Activated CD8-positive, alpha-beta T cell treated with anti-CD3 and anti-CD28 coated beads, Interleukin-2, amount 10 ng/mL, durations not matched to agents 7 days and 5 days (primary cell): Measurements from ENCODE around the gene HSPB2. TPM values are rescaled to one million over a fixed set of nuclear protein-coding genes. Genes with fewer than 3 reads are reported as not detected.
"Not testable (repeated sequence)": the region's sequence is repeated elsewhere in the genome, so short reads cannot be mapped to it uniquely, and the experiment has no call there.

ENCODE experiments used
- ATAC-seq: fragments of 150-1000 bp; cut with Tn5 transposase; one replicate; pipeline ENCODE4 v1.10.0; 2021; ENCODE audit warnings: moderate library complexity
- CTCF ChIA-PET: fragments of 350-600 bp; sonication (Branson Sonifier 250); formaldehyde crosslinking; loops from one replicate; lab custom pipeline; 2021; ENCODE audit warnings: antibody characterized with exemption; lab: Charles Lee
- POLR2A ChIA-PET: fragments of 350-600 bp; sonication (Branson Sonifier 250); formaldehyde crosslinking; loops from one replicate; lab custom pipeline; 2021; ENCODE audit warnings: antibody characterized with exemption; lab: Charles Lee
- DNase-seq: peaks from one replicate; pipeline ENCODE4 v3.0.0-alpha.2; 2020
- H3K27ac Mint-ChIP-seq: one replicate; pipeline ENCODE4 v1.8.0; 2021; ENCODE audit warnings: mild to moderate bottlenecking, mixed read lengths
- H3K27me3 Mint-ChIP-seq: one replicate; pipeline ENCODE4 v1.8.0; 2021; ENCODE audit warnings: low read depth, mixed read lengths
- H3K36me3 Mint-ChIP-seq: one replicate; pipeline ENCODE4 v1.8.0; 2021; ENCODE audit warnings: low read depth, mixed read lengths
- H3K4me1 Mint-ChIP-seq: one replicate; pipeline ENCODE4 v1.8.0; 2021; ENCODE audit warnings: low read depth, mixed read lengths
- H3K4me3 Mint-ChIP-seq: one replicate; pipeline ENCODE4 v1.8.0; 2021; ENCODE audit warnings: mild to moderate bottlenecking, mixed read lengths
- H3K9me3 Mint-ChIP-seq: one replicate; pipeline ENCODE4 v1.8.0; 2022; ENCODE audit warnings: mixed read lengths; ENCODE audit not compliant: insufficient read depth
- total RNA-seq, 2 experiments: library from RNA; stranded (reverse); gene quantifications; one replicate each; pipeline ENCODE4 v1.2.3, GENCODE V29; 2021

HSPB2 gene, protein sequence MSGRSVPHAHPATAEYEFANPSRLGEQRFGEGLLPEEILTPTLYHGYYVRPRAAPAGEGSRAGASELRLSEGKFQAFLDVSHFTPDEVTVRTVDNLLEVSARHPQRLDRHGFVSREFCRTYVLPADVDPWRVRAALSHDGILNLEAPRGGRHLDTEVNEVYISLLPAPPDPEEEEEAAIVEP
- not detected for total RNA-seq

DNA sequence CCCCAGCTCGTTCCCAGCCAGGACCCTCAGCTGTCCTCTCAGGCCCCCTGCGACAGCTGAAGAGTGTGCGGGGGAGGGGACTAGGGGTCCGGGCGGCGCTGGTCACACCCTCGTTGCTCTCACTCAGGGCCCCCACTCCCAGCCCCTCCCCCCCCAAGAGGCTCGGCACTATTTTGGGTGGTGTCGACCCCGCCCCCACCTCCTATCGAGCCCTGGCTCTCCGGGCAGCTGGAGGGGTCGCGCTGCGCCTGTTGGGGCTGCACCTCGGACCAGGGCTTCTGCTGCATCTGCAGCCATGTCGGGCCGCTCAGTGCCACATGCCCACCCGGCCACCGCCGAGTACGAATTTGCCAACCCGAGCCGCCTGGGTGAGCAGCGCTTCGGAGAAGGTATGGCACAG lies at the start of gene HSPB2:
Gene HSPB2, plus strand, starts transcription at position 200 of the 400 bp plus-strand sequence. Its CDS starts 96 bp downstream, at position 296.
- Mint-ChIP-seq H3K9me3 (no peaks in the 10 kb centered on the region), H3K27ac (no peak within 1 kb of the TSS), H3K4me3 (no peak within 1 kb of the TSS), H3K36me3 (no peaks in the 10 kb centered on the region), H3K4me1 (no peaks in the 10 kb centered on the region), H3K27me3 (peaks cover 50% of the 10 kb centered on the region)
- ChIA-PET POLR2A (no interaction called here), CTCF (no interaction called here)
- no peak for ATAC-seq
- DNase-seq: no peak

DNA sequence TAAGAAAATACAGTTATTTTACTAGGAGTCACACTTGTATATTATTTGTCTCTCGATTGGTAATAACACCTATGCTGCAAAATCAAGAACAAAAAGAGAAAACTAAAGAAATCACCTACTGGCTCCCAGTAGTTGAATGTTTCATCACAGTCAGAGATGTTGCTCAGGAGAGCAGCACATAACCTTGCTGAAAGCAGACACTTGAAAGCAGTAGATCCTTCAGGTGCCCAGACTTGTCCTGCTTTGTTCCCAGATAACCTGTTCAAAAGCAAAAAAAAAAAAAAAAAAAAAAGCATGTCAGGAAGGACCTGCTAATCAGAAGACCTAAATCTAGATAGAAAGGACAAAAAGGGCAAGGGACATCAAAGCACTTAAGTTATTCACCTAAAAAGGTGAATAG lies 42.4 kb upstream of the HSPB2 start:
- Mint-ChIP-seq H3K27me3 (no peaks in the 10 kb centered on the region), H3K9me3 (no peaks in the 10 kb centered on the region), H3K4me1 (peaks cover 23% of the 10 kb centered on the region), H3K4me3 (peak overlapping the region; percentile 49), H3K27ac (no peak overlapping the region), H3K36me3 (peaks cover 36% of the 10 kb centered on the region)
- ATAC-seq (no peak), DNase-seq (no peak)
- ChIA-PET POLR2A (interaction anchor here (0.6 to 3.0 kb wide), 7 partner anchors 10 to 142 kb away, joined by 3 to 21 read pairs (median 4); no protein-coding TSS in a partner anchor), CTCF (interaction anchor here (0.6 to 2.4 kb wide), 11 partner anchors 9 to 410 kb away, joined by 3 to 14 read pairs (median 4); no protein-coding TSS in a partner anchor)

DNA sequence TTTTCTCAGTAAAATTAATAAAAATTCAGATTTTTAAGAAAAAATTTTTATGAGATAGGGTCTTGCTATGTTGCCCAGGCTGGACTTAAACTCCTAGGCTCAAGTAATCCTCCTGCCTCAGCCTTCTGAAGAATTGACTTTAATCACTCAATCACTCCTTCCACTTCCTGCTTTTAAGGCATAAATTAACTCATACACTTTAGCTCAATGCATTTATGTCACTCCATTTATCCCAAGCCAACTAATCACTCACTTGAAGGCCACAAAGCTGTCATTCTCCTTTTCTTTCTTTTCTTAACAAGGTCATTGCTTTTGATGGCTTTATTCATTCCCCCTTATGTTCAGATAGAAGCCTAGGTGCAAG lies 42.0 kb upstream of the HSPB2 start:
- DNase-seq (no peak), ATAC-seq (peak; percentile 6)
- ChIA-PET CTCF (interaction anchor here (0.6 to 2.4 kb wide), 13 partner anchors 9 to 410 kb away, joined by 3 to 14 read pairs (median 4); no protein-coding TSS in a partner anchor), POLR2A (interaction anchor here (0.6 to 3.0 kb wide), 6 partner anchors 10 to 143 kb away, joined by 3 to 21 read pairs (median 4); no protein-coding TSS in a partner anchor)
- H3K9me3 Mint-ChIP-seq: no peaks in the 10 kb centered on the region
- H3K4me1 Mint-ChIP-seq: peaks cover 23% of the 10 kb centered on the region
- peak overlapping the region; percentile 89 for H3K4me3 Mint-ChIP-seq
- H3K36me3 Mint-ChIP-seq: peaks cover 33% of the 10 kb centered on the region
- H3K27ac Mint-ChIP-seq: peak overlapping the region; percentile 90
- no peaks in the 10 kb centered on the region for H3K27me3 Mint-ChIP-seq

DNA sequence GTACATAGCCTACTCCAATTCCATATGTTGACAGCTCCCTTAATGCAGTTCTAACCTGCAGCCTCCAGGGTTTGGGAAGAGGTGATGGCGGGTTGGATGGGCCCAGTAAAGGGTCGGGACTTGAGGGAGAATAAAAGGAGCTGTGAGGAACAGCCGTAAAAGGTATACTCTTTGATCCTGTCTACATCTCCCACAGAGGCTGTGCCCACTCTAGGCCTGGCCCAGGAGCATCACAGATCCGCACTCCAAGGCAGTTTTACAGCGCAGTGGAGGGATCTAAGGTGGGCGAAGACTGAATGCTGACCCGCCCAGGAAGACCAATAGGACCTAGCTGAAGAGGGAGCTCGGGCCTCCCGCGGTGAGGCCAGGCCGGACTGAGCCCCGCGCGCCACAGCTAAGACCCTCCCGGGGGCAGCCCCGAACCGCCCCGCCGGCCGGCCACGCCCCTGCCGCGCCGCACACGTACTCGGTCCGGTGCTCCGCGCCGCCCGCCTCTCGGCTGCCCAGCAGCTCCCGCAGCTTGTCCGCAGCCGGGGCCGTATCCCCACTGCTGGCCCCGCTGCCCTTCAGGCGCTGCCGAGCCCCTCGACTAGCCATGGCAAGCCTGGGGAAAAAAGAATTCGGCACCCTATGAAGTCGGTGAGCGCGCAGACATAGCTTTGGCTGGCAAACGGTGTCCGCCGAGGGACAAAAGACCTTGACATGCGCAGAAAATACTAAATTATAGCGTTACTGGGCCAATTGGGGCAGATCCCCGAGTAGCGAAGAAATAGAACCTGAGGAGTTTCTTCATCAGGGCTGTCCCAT lies 41.4 kb upstream of the HSPB2 start, which contains the start of gene ALG9:
Gene ALG9, minus strand, starts transcription at position 696 of the 807 bp plus-strand sequence. Its CDS starts 99 bp downstream, at position 597.
- peaks cover 23% of the 10 kb centered on the region for H3K4me1 Mint-ChIP-seq
- no peaks in the 10 kb centered on the region for H3K27me3 Mint-ChIP-seq
- peak within 1 kb of the TSS; percentile 89 for H3K4me3 Mint-ChIP-seq
- POLR2A ChIA-PET: interaction anchor here (0.6 to 3.0 kb wide), 12 partner anchors 10 to 332 kb away, joined by 3 to 21 read pairs (median 4); partner anchors contain the start of gene PPP2R1B
- ATAC-seq: peak; percentile 93
- CTCF ChIA-PET: interaction anchor here (0.6 to 2.5 kb wide), 20 partner anchors 10 to 409 kb away, joined by 3 to 14 read pairs (median 4); partner anchors contain the start of genes SDHD and TIMM8B
- DNase-seq: peak; percentile 91
- no peaks in the 10 kb centered on the region for H3K9me3 Mint-ChIP-seq
- H3K36me3 Mint-ChIP-seq: peaks cover 31% of the 10 kb centered on the region
- H3K27ac Mint-ChIP-seq: peak within 1 kb of the TSS; percentile 90

DNA sequence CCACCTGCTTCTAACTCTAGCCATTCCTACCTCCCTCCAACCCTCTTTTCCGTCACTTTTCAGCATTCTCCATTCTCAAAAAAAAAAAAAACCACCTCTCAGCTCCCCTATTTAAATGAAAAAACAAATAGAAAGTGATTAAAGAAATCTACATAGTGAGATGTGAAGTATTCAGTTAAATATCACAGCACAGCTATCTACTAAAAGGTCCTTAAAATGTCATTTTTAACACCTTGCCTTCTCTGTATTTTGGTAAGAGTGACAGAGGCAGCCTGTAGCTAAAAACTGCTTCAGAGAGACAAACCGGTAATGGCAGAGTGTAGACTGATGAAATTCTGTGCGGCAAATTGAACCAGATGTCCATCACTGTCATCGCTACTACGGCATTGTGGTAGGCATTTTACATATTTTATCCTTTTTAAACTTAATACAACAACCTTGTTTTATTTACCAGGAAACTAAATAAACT lies 40.8 kb upstream of the HSPB2 start:
- Mint-ChIP-seq H3K36me3 (peaks cover 26% of the 10 kb centered on the region), H3K4me1 (peaks cover 23% of the 10 kb centered on the region), H3K27me3 (no peaks in the 10 kb centered on the region), H3K4me3 (peak overlapping the region; percentile 89), H3K27ac (peak overlapping the region; percentile 88), H3K9me3 (no peaks in the 10 kb centered on the region)
- CTCF ChIA-PET: interaction anchor here (0.8 to 2.5 kb wide), 15 partner anchors 9 to 408 kb away, joined by 3 to 14 read pairs (median 5); partner anchors contain the start of genes SDHD and TIMM8B
- POLR2A ChIA-PET: interaction anchor here (0.6 to 3.0 kb wide), 7 partner anchors 10 to 333 kb away, joined by 3 to 21 read pairs (median 4); partner anchors contain the start of gene PPP2R1B
- ATAC-seq (no peak), DNase-seq (no peak)

DNA sequence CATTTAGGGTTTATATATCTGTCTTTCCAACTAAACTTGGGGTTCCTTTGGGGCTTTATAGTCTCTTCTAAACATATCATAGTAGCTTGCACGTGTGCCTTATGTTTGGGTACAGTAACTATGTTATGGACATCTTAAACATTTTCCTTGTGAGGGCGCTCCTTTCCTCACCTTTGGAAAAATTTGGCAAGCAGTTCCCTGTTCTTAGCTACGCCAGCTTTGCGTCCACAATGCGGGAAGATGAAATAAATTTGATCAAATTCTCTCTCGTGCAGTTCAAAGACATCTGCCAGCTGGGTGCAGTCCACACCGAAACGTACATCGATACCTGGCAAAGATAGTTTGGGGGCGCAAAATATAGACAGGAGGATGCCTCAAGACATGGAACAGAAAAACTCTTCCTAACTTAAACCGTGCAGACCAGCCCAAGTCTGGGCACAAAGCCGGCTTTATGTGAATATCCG lies 34.1 kb upstream of the HSPB2 start:
- ChIA-PET CTCF (interaction anchor here (0.9 to 1.7 kb wide), 7 partner anchors 48 to 125 kb away, joined by 3 to 7 read pairs (median 5); no protein-coding TSS in a partner anchor), POLR2A (interaction anchor here (0.8 kb wide), 1 partner anchor 47 kb away, joined by 3 read pairs; no protein-coding TSS in a partner anchor)
- no peaks in the 10 kb centered on the region for H3K27me3 Mint-ChIP-seq
- ATAC-seq (peak; percentile 7), DNase-seq (no peak)
- peak overlapping the region; percentile 99 for H3K27ac Mint-ChIP-seq
- H3K4me3 Mint-ChIP-seq: peak overlapping the region; percentile 89
- H3K4me1 Mint-ChIP-seq: peaks cover 18% of the 10 kb centered on the region
- peaks cover 9% of the 10 kb centered on the region for H3K36me3 Mint-ChIP-seq
- H3K9me3 Mint-ChIP-seq: no peaks in the 10 kb centered on the region

DNA sequence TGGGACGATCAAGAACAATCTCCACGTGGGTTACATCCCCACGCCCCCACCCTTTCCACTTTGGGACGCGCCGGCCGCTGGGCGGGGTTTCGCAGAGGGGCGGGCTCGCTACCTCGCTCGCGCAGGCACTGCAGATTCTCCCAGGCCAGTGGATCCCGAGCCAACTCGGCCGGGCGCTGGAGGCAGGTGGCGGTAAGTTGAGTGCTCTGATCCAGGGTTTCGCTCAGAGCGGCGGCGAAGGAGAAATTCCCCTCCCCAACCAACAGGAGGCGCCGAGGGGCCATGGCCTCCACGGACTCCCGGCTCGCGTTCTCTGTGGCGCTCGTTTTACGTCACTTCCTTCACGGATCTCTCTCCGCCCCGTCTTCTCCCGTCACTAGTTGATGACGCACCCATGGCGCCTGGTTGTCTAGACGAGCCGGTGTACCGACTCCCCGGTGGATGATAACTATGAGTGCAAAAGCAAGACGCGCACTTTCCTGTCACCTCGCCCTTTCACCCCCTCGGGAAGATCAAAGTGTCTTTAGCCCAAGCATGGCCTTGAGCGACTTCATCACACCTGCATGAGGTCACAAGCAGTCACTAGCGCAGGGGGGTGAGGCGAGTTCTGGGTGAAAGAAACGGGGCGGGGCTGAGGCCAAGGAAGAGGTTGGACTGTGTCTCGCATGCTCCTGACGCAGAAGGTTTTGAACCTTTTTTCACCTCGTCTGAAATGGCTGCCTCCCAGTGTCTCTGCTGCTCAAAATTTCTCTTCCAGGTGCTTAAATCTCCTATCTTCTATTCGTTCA lies 33.5 kb upstream of the HSPB2 start, which contains the start of the genes CFAP68 and FDXACB1:
Gene CFAP68, plus strand, starts transcription at position 693 of the 788 bp plus-strand sequence. Its CDS starts 20 bp downstream, at position 713.
Gene FDXACB1, minus strand, starts transcription at position 317 of the 788 bp plus-strand sequence. Its CDS starts 33 bp downstream, at position 284.
- Mint-ChIP-seq H3K27me3 (no peaks in the 10 kb centered on the region), H3K4me1 (peaks cover 18% of the 10 kb centered on the region), H3K27ac (peak within 1 kb of the TSS; percentile 99), H3K36me3 (peaks cover 9% of the 10 kb centered on the region), H3K9me3 (no peaks in the 10 kb centered on the region), H3K4me3 (peak within 1 kb of the TSS; percentile 89)
- DNase-seq (peak; percentile 97), ATAC-seq (peak; percentile 92)
- CTCF ChIA-PET: interaction anchor here (0.9 to 1.7 kb wide), 7 partner anchors 48 to 124 kb away, joined by 3 to 7 read pairs (median 4); no protein-coding TSS in a partner anchor
- POLR2A ChIA-PET: no interaction called here

DNA sequence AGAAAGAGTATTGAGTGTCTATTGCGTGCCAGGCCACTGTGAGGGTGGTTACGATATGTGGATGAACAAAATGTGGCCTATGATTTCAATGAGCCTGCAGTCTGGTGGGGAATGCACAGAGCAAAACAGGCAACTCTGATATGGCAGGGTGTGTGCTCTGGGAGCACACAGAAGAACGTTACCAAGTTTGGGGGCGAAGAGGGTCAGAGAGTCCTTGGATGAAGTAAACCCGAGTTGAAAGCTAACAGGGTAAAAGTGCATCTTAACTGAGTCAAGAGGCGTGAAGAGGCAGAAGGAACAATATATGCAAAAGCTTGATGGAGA lies 32.9 kb upstream of the HSPB2 start:
- Mint-ChIP-seq H3K27ac (peak overlapping the region; percentile 99), H3K9me3 (no peaks in the 10 kb centered on the region), H3K4me3 (peak overlapping the region; percentile 89), H3K27me3 (no peaks in the 10 kb centered on the region), H3K4me1 (peaks cover 18% of the 10 kb centered on the region), H3K36me3 (peaks cover 9% of the 10 kb centered on the region)
- peak; percentile 6 for ATAC-seq
- ChIA-PET CTCF (interaction anchor here (0.9 to 2.6 kb wide), 4 partner anchors 8 to 54 kb away, joined by 3 to 14 read pairs (median 4); partner anchors contain the start of gene ALG9), POLR2A (interaction anchor here (0.9 to 1.1 kb wide), 3 partner anchors 10 to 48 kb away, joined by 4 read pairs; no protein-coding TSS in a partner anchor)
- no peak for DNase-seq

DNA sequence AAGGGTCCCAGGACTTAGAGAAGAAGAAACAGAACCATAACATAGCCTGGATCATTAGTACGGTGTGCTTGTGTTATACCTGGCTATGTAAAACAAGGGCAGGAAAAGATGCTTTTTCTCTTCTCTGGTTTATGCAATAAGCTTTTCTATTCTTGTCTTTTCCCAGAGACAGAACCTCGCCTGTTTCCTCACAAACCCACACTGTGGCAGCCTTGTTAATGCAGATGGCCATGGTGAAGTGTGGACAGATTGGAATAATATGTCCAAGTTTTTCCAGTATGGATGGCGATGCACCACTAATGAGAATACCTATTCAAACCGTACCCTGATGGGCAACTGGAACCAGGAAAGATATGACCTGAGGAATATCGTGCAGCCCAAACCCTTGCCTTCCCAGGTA lies 30.3 kb upstream of the HSPB2 start:
- Mint-ChIP-seq H3K4me3 (no peak overlapping the region), H3K36me3 (peaks cover 5% of the 10 kb centered on the region), H3K27me3 (no peaks in the 10 kb centered on the region), H3K9me3 (no peaks in the 10 kb centered on the region), H3K4me1 (peaks cover 18% of the 10 kb centered on the region), H3K27ac (no peak overlapping the region)
- POLR2A ChIA-PET: interaction anchor here (0.5 to 1.0 kb wide), 2 partner anchors 45 to 187 kb away, joined by 3 read pairs; no protein-coding TSS in a partner anchor
- DNase-seq (no peak), ATAC-seq (no peak)
- CTCF ChIA-PET: interaction anchor here (1.2 to 2.7 kb wide), 5 partner anchors 11 to 232 kb away, joined by 3 to 14 read pairs (median 5); partner anchors contain the start of gene ALG9

DNA sequence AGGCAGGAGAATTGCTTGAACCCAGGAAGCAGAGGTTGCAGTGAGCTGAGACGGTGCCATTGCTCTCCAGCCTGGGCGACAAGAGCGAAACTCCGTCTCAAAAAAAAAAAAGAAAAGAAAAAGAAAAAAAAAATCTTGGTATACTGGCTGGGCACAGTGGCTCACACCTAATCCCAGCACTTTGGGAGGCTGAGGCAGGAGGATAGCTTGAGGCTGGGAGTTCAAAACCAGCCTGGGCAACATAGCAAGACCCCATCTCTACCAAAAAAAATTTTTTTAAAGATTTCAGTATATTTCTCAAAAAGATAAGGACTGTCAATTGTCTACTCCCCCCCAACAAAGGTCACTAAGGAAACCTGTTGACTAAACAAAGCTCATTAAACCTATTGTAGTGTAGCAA lies 27.5 kb upstream of the HSPB2 start:
- CTCF ChIA-PET, H3K27ac Mint-ChIP-seq, H3K4me3 Mint-ChIP-seq: not testable (repeated sequence)

More for the DNA sequence above, 27.5 kb upstream of the HSPB2 start:
- H3K4me1 Mint-ChIP-seq, H3K27me3 Mint-ChIP-seq, POLR2A ChIA-PET, DNase-seq, H3K36me3 Mint-ChIP-seq, ATAC-seq, H3K9me3 Mint-ChIP-seq: not testable (repeated sequence)
